Smooth muscle cell (in vitro differentiated cells): ENCODE results near the gene NDUFAF8. TPM values are rescaled to one million over a fixed set of nuclear protein-coding genes. Genes with fewer than 3 reads are reported as not detected.

Experiments used
- DNase-seq: peaks from one replicate; lab custom pipeline; 2025; ENCODE audit not compliant: unreplicated experiment; lab: John Stamatoyannopoulos, UW
- H2AFZ ChIP-seq: fragments of 200-600 bp; sonication (generic); 2 replicates; pipeline ENCODE4 v1.6.0; 2016; ENCODE audit warnings: antibody characterized with exemption, low read depth, mild to moderate bottlenecking
- H3F3A ChIP-seq: fragments of 200-600 bp; sonication (generic); 2 replicates; pipeline ENCODE4 v1.6.0; 2017; ENCODE audit warnings: antibody characterized with exemption, low read depth
- H3K27ac ChIP-seq: fragments of 200-600 bp; sonication (generic); 2 replicates; pipeline ENCODE4 v1.5.1; 2016; ENCODE audit warnings: low read depth, mild to moderate bottlenecking
- H3K27me3 ChIP-seq: fragments of 200-600 bp; sonication (generic); 2 replicates; pipeline ENCODE4 v1.6.1; 2016; ENCODE audit warnings: low read depth, mild to moderate bottlenecking
- H3K36me3 ChIP-seq: fragments of 200-600 bp; sonication (generic); 2 replicates; pipeline ENCODE4 v1.5.1; 2016; ENCODE audit warnings: low read depth
- H3K4me1 ChIP-seq: fragments of 200-600 bp; sonication (generic); 2 replicates; pipeline ENCODE4 v1.5.1; 2016; ENCODE audit warnings: low read depth
- H3K4me2 ChIP-seq: fragments of 200-600 bp; sonication (generic); 2 replicates; pipeline ENCODE4 v1.6.0; 2016; ENCODE audit warnings: mild to moderate bottlenecking
- H3K4me3 ChIP-seq: fragments of 200-600 bp; sonication (generic); 2 replicates; pipeline ENCODE4 v1.5.1; 2016; ENCODE audit warnings: mild to moderate bottlenecking
- H3K79me2 ChIP-seq: fragments of 200-600 bp; sonication (generic); 2 replicates; pipeline ENCODE4 v1.6.0; 2016; ENCODE audit warnings: low read depth, mild to moderate bottlenecking
- H3K9ac ChIP-seq: fragments of 200-600 bp; sonication (generic); 2 replicates; pipeline ENCODE4 v1.6.0; 2016; ENCODE audit warnings: low read depth
- H3K9me3 ChIP-seq: fragments of 200-600 bp; sonication (generic); replicated peaks from 2 replicates; pipeline ENCODE4 v1.5.1; 2016; ENCODE audit warnings: low read depth
- H4K20me1 ChIP-seq: fragments of 200-600 bp; sonication (generic); 2 replicates; pipeline ENCODE4 v1.6.0; 2016; ENCODE audit warnings: low read depth
- WGBS: methylation state at CpG from one replicate; pipeline ENCODE4 v1.1.7; 2016; ENCODE audit warnings: low lambda C conversion rate; 5-methylcytosine and 5-hydroxymethylcytosine counted together
- polyA plus RNA-seq: library from polyadenylated mRNA; unstranded; fragments of >200 nt; fragmentation: Nextera tagmentation; extraction: Ambion mirVana; gene quantifications from 2 replicates; pipeline ENCODE4 v1.2.1, GENCODE V29; 2016
- total RNA-seq: library from RNA; depleted of rRNA; stranded (reverse); fragments of >200 nt; gene quantifications from 2 replicates; pipeline ENCODE4 v1.2.3, GENCODE V29; 2014
- TF ChIP-seq, protein P1 (sequence below): fragments of 200-600 bp; sonication (generic); IDR thresholded peaks from 2 replicates; pipeline ENCODE4 v1.5.1; 2017; ENCODE audit warnings: borderline replicate concordance, mild to moderate bottlenecking, antibody characterized with exemption; ENCODE audit not compliant: insufficient read depth, poor library complexity, severe bottlenecking

NDUFAF8 gene
- total and polyA plus RNA-seq, 2 experiments from 2014 or later: 60.6 to 111 TPM

GRCh38 chr17:81191116-81191515, 48.0 kb upstream of the NDUFAF8 start:
- Histone ChIP-seq H4K20me1 (no peaks in the 10 kb centered on the region), H3K79me2 (no peaks in the 10 kb centered on the region)

GRCh38 chr17:81191646-81192045, 47.5 kb upstream of the NDUFAF8 start:
- Histone ChIP-seq H3K9ac (no peak overlapping the region), H2AFZ (no peak overlapping the region), H3K4me3 (no peak overlapping the region), H3K27ac (no peak overlapping the region), H3K4me1 (no peaks in the 10 kb centered on the region), H3K36me3 (no peaks in the 10 kb centered on the region), H4K20me1 (no peaks in the 10 kb centered on the region), H3K9me3 (no peaks in the 10 kb centered on the region), H3F3A (no peaks in the 10 kb centered on the region), H3K27me3 (no peaks in the 10 kb centered on the region), H3K79me2 (no peaks in the 10 kb centered on the region), H3K4me2 (no peak overlapping the region)
- no peak for DNase-seq
- WGBS: 97% methylated on average over 14 of the region's 14 CpGs
- TF ChIP-seq, protein P1, sequence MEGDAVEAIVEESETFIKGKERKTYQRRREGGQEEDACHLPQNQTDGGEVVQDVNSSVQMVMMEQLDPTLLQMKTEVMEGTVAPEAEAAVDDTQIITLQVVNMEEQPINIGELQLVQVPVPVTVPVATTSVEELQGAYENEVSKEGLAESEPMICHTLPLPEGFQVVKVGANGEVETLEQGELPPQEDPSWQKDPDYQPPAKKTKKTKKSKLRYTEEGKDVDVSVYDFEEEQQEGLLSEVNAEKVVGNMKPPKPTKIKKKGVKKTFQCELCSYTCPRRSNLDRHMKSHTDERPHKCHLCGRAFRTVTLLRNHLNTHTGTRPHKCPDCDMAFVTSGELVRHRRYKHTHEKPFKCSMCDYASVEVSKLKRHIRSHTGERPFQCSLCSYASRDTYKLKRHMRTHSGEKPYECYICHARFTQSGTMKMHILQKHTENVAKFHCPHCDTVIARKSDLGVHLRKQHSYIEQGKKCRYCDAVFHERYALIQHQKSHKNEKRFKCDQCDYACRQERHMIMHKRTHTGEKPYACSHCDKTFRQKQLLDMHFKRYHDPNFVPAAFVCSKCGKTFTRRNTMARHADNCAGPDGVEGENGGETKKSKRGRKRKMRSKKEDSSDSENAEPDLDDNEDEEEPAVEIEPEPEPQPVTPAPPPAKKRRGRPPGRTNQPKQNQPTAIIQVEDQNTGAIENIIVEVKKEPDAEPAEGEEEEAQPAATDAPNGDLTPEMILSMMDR: no peak

More at GRCh38 chr17:81191116-81191515, 48.0 kb upstream of the NDUFAF8 start:
- no peaks in the 10 kb centered on the region for H3F3A ChIP-seq
- no peaks in the 10 kb centered on the region for H3K27me3 ChIP-seq
- H3K9me3 ChIP-seq: no peaks in the 10 kb centered on the region
- H3K4me2 ChIP-seq: no peak overlapping the region
- no peak overlapping the region for H3K27ac ChIP-seq
- no peak overlapping the region for H3K4me3 ChIP-seq
- WGBS: 93% methylated on average over 20 of the region's 20 CpGs
- H2AFZ ChIP-seq: no peak overlapping the region
- TF ChIP-seq, protein P1: no peak
- H3K9ac ChIP-seq: no peak overlapping the region
- no peak for DNase-seq
- H3K4me1 ChIP-seq: no peaks in the 10 kb centered on the region
- no peaks in the 10 kb centered on the region for H3K36me3 ChIP-seq

GRCh38 chr17:81192386-81193050, 46.6 kb upstream of the NDUFAF8 start:
- WGBS: 84% methylated on average over 14 of the region's 34 CpGs

More at GRCh38 chr17:81192386-81193050, 46.6 kb upstream of the NDUFAF8 start:
- no peak for DNase-seq
- Histone ChIP-seq H4K20me1 (no peaks in the 10 kb centered on the region), H3K36me3 (no peaks in the 10 kb centered on the region), H3K79me2 (no peaks in the 10 kb centered on the region), H3K27ac (no peak overlapping the region), H3K4me3 (no peak overlapping the region), H3K9ac (no peak overlapping the region), H3K27me3 (no peaks in the 10 kb centered on the region), H3F3A (no peaks in the 10 kb centered on the region), H3K9me3 (no peaks in the 10 kb centered on the region), H3K4me1 (no peaks in the 10 kb centered on the region), H3K4me2 (no peak overlapping the region), H2AFZ (no peak overlapping the region)
- TF ChIP-seq, protein P1: no peak
